ENCODE data around the gene SMIM21. TPM values are rescaled to one million over a fixed set of nuclear protein-coding genes. Genes with fewer than 3 reads are reported as not detected.

Gene SMIM21
- total and polyA plus RNA-seq, 2 of the 8 experiments (the other 6 are each of a cell fraction or from before 2014, with no cell fraction given): not detected

GRCh38 chr18:75438891-75439290 is 11.4 kb upstream of the SMIM21 start (continued):
- no peak for TF ChIP-seq CHD7 (IDR thresholded peaks at IDR 0.05; ENCODE audit: insufficient replicate concordance, low read length)
- no peak for TF ChIP-seq KDM1A (IDR thresholded peaks at IDR 0.05; ENCODE audit: borderline replicate concordance, low read length)
- TF ChIP-seq CEBPB (IDR thresholded peaks at IDR 0.05; ENCODE audit: low read depth, low read length): no peak
- no peak for TF ChIP-seq E2F6 (IDR thresholded peaks at IDR 0.05)
